HuH-7.5 (cell line): ENCODE results near the gene UAP1L1.

Experiments
- DNase-seq: peaks from one replicate; pipeline ENCODE4 v3.0.0; 2011; ENCODE audit warnings: low spot score

The UAP1L1 gene

GRCh38 chr9:137041124-137041523, 36.2 kb upstream of the UAP1L1 start:
- no peak for DNase-seq

DNA sequence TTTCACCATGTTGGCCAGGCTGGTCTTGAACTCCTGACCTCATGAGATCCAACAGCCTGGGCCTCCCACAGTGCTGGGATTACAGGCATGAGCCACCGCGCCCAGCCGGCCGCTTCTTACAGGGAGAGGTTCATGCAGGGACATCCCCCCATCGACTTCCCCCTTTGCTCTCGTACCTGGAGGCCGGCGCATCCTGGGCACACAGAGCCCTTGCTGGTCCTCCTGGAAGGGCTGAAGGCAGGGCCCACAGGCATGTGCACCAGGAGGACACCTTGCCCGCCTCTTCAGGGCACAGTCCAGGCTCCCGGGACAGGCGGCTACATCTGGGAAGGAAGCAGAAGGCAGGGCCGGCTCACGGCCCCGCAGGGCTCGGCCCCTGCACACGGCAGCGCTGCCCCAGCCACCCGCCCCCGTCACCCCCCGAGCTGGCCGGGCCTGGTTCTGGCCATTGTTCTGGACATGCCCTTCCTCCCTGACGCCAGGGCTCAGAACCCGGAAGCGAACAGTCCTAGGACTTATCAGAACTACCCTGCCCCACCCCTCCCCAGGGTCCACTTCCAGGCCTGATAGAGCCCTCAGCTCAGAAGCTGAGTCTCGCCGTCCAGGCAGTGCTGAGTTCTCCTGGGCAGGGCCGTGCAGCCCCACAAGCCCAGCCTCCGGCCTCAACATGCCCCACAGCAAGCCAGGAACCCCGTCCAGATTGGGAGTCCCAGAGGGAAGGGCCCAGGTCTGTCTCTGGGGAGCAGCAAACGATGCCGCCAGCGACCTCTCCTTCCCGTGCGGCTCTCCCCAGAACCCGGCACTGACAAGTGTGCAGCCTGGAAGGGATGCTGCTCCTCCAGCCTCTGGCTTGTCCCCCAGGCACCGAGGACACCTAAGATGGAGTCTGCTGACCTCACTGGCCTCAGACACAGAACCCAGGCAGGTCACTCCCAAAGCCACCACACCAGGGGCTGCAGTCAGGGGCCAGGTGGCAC, 34.3 kb upstream of the UAP1L1 start:
- DNase-seq = no peak

DNA sequence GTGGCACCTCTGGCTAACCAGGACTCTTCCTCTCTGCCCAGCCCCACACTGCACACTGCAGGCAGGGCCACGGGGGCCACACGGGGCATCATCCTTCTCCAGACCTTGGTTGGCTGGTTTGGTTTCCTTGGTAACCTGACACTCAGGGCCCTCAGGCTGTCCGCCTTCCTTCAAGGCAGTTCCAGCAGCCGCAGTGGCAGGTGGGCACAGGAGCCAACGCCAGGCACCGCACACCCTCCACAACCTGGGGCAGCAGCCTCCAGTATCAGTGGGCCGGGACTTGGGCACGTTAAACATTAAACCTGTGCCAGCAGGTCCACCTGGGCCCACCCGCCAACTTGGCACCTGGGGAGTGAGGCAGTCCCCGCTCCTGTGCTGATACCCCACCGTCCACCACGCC, 33.3 kb upstream of the UAP1L1 start:
- DNase-seq = no peak

GRCh38 chr9:137044502-137045177, 32.7 kb upstream of the UAP1L1 start:
- DNase-seq = no peak

DNA sequence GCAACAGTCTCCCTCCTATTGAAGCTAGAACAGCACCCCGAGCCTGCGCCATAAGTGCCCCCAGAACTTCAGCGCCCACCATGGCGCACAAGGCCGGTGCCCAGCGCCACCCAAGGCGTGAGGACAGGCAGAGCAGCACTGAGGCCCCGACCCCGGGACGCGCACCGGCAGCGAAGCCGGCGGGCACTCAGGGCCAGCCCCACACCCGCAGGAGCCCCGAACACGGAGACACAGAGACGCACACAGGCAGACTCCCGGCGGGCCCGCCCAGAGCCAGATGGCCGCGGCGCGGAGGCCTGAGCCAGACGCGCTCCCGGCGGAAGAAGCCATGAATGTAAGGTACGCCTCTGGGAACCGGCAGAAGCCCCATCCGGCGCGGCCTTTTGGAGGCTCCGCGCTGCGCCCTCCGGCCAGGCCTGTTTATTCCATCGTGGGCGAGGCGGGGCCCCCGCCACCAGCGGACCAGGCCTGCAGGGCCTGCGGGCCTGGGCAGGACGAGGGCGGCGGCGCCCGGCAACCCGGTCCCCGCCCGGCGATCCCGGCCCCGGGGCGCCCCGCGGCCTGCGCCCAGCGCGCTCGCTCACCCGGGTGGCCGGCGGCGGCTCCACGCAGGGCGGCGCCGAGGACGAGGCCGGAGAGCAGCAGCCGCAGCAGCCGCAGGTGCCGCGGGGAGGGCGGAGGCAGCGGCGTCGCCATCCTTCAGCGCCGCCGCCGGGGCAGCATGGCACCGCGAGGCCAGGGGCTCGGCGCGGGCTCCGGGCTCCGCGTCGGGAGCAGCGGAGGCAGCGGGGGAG, 31.8 kb upstream of the UAP1L1 start:
- no peak for DNase-seq

DNA sequence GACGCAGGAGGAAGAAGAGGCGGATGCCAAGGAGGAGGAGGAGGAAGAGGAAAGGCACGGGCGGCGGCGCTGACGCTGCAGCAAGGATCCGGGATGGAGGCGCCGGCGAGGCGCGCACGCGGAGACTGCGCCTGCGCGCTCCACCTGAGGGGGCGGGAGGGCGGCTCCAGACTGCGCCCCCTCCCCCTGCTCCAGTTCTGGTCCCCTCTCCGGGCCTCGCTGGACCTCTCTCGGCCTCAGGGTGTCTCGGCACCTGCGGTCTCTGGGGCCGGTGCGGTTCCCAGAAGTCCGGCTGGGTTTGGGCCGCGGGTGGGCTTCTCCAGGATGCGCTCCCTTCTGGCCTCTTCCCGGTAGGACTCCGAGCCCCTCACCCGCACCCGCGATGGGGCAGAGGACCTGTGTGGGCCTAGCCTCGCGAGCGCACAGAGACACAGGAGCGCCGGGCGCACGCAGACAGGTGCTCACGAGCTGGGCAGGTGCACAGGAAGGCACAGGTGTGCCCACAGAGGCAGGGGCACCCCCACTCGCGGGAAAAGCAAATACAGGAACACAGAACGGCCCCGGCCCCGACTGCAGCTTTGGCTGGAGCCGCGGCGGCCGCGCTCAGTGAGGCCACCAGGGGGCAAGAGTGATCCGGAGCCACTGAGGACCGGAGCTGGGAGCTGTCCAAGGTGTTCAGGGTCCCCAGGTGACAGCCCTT, 31.1 kb upstream of the UAP1L1 start, which contains the start of gene NPDC1:
TSS of gene NPDC1 (minus strand) at position 90 of the 700 bp plus-strand sequence. CDS start 188 bp downstream, outside the sequence.
- DNase-seq = peak; percentile 99

- no peak for DNase-seq
Observed at GRCh38 chr9:137048655-137049543, 28.4 kb upstream of the UAP1L1 start.

DNA sequence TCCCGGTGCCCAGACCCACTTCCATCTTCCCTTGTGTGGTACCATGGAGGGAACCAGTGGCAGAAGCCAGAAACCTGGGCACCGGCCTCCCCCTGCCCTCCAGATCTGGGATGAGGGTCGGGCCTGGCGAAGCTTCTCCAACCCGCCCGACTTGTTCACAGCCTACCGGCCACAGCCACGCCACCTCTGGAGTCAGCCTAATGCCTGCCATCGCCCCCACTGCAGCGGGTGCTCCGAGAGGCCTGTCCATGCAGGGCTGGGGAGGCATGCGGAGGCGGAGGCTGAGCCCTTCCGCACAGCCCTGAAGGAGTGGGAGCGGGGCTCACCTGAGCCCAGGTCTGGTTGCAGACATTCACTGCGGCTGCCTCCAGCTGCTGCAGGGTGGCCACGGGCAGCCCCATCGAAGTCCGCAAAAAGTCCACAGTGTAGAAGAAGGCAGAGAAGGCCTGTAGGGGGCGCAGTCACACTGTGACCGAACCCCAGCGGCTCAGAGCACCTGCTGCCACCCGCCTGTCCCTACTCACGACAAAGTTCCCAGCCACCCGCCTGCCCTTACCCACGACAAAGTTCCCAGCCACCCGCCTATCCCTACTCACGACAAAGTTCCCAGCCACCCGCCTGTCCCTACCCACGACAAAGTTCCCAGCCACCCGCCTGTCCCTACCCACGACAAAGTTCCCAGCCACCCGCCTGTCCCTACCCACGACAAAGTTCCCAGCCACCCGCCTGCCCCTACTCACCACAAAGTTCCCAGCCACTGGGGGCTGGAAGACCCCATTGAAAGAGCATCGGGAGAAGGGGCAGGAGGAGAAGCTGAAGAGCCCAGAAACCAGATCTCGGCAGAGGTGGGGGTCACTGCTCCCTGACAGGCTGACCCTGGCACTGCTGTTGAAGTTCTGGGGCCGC, 27.5 kb upstream of the UAP1L1 start:
- DNase-seq = peak; percentile 94

- no peak for DNase-seq
Observed at GRCh38 chr9:137050570-137050969, 26.7 kb upstream of the UAP1L1 start.

DNA sequence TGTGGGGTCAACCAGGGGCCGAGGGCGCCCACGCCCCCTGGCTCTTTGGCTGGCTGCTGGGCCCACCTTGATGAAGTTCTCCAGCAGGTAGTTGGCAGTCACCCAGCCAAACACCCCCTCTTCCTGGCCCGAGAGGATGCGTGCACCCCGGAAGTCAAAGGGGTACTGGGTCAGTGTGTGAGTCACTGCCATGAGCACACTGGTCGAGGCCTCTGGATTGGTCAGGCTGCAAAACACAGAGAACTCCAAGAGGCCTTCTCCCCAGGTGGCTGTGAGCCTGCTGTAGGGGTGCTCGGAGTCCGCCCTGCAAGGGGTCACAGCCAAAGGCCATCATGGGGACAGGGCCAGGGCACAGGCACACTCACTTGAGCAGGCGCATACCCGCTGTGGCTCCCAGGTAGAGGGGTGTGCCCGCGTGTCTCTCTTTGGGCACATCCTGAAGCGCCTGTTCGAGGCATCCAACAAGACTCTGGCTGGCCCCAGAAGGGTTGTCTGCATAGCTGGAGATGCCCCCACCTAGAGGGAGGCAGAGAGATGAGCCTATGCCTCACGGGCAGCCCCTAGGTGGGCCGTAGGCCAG, 26.1 kb upstream of the UAP1L1 start:
- no peak for DNase-seq

DNA sequence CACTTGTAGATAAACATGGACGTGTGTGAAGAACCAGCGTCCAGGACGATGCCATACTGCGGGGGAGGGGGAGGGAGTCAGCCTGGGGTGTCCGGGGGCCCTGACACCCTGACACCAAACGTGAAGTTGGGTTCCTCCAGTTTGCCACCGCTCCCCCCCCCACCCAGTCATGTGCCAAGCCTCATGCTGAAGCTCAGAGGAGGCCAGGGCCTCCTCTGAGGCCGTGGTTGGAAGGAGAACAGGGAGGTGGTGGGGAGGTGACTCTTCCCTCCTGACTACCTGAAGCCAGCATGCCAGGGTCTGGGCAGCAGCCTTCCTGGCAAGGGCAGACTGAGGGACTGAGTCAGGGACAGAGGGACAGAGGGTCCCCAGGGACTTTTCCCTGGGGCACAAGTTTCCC, 25.0 kb upstream of the UAP1L1 start:
- DNase-seq = no peak

GRCh38 chr9:137052998-137053943, 24.0 kb upstream of the UAP1L1 start:
- no peak for DNase-seq

DNA sequence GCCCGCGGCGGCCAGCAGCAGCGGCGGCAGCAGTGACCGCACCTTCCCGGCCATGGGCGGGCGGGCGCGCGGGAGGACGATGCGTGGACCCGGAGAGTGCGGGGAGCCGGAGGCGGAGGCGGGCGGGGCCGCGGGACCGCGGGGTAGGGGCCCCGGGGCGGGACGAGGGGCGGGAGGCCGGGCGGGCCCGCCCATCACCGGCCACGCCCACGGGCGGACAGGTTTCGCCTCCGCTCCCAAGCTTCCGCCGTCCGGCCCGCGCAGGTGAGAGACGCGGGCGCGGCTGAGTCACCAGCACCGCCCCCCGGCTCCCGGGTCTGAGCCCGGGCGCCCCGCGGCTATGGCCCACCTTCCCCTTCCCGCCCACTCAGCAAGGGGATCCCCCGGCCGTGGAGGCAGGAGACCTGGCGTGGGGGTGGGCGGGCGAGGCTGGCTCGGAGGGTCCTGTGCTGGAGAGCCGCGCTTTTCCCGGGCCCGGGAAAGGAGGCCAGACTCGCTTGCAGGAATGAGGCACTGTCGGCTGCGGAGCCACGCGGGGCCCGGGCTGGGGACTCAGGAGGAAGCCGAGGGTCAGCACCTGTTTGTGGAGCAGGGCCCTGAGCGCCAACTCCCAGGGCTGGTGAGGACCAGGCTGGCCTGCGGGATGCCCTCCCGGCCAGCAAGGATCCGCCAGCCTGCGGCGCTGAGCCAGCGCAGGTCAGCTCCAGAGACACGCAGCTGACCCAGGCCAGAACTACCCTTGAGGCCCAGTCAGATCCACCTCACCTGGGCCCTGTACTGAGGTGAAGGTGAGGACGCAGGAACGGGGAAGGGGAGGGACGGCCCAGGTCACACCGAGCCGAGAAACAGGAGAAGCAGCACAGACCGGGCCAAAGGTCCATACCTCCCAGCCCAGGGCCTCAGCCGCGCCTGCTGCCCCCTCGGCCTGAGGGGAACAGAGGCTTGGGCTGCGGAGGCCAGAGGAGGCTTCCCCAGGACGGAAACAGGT, 23.1 kb upstream of the UAP1L1 start, which contains the start of gene ENTPD2:
TSS of gene ENTPD2 (minus strand) at position 118 of the 988 bp plus-strand sequence. CDS start at position 54, 64 bp downstream.
- DNase-seq = peak; percentile 86

- no peak for DNase-seq
Observed at GRCh38 chr9:137054932-137055384, 22.4 kb upstream of the UAP1L1 start.

DNA sequence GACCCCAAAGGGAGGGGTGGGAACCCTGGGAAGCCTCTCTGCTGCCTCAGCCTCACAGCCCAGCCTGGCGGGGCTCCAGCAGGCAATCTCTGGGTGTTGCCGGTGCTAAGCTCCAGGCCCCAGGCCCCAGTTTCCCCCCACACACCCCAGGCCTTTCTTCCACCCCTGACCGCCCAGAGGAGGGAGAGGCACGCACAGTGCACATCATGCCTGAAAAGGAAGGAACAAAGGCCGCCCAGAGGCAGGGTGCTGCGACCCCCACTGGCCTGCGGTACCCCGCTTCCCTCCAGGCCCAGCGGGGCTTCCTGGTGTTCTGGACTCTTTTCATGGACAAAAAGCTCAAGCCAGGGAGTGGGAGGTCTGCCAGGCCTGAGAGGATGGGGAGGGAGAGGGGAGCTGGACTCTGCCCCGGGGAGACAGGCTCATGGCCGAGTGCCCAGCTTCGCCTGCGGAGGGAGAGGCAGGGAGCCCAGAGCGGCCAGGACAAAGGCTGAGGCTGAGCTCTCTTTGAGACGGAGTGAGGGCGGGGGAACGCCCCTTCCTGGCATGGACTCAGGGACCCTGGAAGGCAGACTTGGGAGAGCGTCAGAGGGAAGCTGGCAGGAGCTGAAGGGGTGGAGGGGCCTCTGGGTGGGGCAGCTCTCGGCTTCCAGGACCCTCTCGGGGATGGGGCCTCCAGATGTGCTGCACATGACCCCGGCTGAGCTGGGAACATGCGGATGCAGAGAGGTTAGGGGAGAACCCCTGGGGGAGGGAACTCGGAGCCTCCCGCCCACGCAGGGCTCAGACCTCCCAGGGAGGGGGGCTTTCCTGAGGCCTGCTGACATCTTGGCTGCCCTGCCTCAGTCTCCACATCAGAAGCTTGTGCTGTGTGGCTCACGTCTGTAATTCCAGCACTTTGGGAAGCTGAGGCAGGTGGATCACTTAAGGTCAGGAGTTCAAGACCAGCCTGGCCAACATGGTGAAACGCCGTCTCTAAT, 21.6 kb upstream of the UAP1L1 start:
- peak; percentile 88 for DNase-seq
